Stimulated activated CD4-positive, alpha-beta T cell treated with anti-CD3 and anti-CD28 coated beads, TNF-alpha, amount 100 ng/mL, for 1 hour (primary cell): ENCODE measurements around the gene SLC7A6.
A peak's percentile ranks its signal among the peaks of the same experiment; 100 is the strongest.

Source experiments
- DNase-seq, 3 donors: peaks; one replicate each; pipeline ENCODE4 v3.0.0-alpha.2; 2020; ENCODE audit warnings: low read depth in 3 of 3, low spot score in 1 of 3

Gene SLC7A6

DNA sequence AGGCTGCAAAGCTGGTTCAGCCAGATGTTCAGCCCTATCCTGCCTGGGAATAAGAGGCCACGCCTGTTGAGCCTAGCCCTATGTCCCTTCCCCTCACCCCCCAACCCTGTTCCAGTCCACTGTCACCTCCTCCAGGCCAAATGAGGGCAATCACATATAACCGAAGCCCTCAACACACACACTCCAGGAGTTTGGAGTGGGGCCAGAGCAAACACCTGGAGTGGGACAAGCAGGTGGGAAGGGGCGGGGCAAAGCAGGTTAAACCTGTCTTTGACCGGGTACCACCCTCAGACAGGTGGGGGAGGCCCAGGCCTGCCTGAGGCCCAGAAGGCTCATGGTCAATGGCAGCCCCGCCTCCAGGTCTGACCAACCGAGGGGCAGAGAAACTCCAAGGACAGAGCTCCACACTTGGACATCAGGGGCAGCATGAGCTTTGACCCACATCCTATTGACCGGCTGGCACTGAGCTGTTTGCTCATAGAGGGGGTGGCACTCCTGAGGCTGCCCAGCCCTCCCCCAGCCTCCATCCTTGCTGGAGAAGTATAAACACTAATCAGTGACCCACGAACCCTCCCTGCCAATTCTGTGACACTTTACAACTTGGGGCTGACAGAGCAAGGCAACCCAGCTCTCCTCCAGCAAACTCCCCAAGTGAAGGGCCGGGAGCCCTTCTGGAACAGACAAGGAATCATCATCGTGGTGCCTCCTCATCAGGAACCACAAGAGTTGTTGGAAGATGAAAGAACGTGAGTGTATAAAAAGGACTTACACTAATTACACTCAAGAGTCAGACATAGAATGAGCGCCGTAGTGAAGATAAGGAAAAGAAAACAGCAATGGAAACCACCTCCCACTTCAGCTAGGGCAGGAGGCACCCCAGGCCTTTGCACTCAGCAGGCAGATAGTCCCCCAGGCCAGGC is 29.9 kb upstream of the SLC7A6 start:
- no peak for DNase-seq

DNA sequence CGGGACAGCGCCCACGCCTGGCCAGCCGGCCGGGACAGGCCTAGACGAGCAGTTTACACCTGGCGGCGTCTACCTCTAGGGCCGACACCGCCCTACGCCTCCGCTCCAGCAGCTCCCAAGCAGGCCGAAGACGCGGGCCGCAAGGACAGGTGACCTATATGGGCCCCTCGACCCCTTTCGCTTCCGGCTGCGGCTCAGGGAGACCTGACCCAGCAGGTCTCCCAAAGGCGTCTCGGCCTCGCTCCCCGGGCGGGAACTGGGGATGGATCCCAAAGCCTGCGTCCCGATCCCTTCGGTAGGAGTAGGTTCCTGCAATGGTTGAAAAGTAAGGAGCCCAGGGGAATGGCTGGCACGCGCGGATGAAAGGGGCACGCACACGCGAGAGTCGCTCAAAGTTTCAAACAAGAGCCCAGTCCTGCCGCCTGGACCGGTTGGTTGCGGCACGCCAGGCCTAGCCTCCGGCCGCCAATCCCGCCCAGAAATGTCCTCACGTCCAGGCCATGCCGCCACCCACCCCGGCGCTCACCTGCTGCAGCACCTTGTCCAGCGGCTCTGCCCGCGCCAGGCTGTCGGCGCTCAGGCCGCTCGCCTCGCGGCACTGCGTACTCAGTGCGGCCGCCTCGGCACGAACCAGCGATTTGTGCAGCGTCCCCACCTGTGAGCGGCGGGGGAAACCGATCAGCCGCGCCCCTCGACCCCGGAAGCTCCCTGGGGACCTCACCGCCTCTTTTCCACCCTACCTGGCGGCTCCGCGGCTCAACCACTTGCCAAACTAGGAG is 29.0 kb upstream of the SLC7A6 start:
- no peak for DNase-seq

DNA sequence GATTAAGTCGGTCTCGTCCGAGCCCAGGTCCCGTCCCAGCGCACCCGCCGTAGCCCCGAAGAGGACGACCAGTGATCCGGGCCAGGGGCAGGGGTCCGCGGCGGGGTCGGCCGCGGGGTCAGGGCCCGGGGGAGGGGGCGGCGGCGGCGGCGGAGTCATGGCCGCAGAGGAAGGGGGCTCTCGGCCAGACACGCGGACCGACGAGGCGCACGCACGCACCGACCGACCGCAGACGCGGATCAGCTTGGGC is 28.5 kb upstream of the SLC7A6 start, which contains the start of gene ESRP2:
ESRP2 (minus strand) TSS at position 241 of the 250 bp plus-strand sequence; CDS start at position 159, 82 bp downstream.
- DNase-seq = no peak

DNA sequence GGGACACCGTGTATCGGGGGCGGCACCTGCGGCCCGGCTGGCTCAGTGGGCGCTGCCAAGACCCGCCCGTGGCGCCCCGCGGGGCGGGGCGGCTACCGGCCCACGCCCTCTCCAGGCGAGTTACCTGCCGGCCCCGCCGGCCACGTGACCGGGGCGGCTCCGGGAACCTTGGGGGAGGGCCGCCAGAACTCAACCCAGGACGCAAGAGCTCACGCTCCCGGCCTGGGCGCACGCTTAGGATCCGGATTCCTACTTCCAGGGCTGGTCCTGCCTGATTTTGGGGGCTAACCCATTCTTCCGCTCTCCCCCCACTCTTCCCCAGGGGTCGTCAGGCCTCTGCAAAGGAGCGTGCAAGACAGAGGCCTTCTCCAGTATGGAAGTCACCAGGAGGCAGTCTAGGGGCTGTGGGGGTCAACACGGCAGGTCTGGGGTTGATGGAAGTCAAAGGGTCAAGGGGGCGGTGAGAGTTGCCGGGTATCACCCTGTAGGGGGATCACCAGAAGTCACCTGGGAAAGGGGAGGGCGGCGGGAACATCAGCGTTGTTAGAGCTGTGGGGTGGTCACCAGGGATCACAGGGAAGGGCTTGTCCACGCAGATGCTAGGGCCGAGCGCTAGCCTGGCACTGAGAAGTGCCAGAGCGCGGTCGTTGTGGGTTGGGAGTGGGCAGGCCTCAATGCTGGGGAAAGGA is 28.0 kb upstream of the SLC7A6 start:
- peak in 1 of 3 donors; percentile 17 for DNase-seq

DNA sequence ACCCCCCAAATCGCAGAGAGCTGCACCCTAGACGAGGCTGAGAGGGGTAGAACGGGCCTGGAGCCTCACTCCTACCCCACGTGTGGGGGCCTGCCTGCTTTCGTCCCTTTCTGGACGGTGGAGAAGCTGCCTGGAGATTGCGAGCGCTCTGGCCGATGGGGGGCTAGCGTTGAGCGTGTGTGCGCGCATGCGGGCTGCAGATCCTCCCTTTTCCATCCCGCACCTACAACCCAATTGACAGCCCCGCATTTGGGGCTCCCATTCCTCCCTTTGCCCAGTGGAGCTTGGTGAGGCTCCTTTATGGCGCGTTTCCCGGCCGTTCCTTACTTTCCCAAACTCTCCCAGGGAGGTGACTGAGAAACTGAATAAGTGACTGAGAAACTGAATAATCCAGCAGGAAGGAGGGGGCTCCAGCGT is 27.5 kb upstream of the SLC7A6 start:
- no peak for DNase-seq

DNA sequence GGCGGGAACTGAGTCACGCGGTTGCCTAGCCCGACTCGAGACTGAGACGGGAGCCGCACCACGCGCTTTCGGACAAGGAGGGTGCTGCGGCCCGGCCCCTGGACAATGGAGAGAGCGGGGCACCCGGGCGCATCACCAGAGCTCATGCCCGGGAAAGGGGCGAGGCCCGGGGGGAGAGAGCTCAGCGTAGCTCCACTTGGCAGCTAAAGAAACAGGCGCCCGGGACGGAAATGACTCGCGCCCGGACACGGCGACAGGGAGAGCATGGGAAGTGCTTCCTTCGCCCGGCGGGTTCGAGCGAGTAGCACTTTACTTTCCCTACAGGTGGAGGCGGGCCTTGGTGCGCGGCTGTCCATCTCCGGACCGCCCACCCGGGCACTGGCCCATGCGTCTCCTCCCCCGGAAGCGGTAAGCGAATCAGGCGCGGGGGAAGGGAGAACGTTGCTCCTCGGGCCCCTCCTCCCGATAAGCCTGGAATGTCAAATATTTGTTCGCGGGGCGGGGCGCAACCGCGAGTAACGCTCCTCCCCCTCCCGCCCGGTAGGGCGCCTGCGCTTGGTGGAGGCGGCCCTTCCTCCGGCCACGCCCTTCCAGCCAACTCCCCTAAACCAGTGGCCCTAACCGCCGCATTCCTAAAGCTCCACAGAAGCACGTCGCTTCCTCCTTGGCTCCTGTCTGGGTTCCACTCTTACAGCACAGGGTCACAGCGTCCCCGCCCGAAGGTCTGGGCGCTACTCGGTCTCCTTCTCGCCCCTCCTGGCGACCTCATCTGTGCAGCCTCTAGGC is 26.9 kb upstream of the SLC7A6 start:
- peak; percentile 62 to 82 (median 68) for DNase-seq

DNA sequence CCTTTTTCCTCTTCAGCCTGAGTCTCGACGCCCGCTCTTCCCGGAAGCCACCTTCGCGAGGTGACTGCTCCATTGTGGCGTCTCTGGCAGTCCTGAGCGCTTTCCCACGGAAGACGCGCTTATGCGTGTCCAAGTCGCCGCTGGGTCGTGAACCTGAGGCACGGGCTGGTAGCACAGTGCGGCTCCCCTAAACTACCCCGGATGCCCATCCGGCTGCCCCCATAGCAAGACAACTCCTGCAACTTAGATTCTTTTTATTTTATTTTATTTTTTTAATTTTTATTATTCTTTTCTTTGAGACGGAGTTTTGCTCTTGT is 26.3 kb upstream of the SLC7A6 start:
- no peak for DNase-seq

DNA sequence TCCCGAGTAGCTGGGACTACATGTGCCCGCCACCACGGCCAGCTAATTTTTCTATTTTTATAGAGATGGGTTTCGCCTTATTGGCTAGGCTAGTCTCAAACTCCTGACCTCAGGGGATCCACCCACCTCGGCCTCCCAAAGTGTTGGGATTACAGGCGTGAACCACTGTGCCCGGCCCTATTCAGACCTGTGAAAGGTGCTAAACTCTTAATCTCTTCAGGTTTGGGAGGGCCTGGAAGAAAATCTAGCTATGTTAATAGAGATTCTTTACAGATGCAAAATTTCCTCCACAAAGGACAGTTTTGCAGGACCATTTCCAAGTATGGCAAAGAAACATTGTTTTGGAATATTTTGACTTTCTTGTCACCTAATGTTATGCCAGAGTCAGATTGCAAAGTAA is 22.2 kb upstream of the SLC7A6 start:
- DNase-seq = no peak

DNA sequence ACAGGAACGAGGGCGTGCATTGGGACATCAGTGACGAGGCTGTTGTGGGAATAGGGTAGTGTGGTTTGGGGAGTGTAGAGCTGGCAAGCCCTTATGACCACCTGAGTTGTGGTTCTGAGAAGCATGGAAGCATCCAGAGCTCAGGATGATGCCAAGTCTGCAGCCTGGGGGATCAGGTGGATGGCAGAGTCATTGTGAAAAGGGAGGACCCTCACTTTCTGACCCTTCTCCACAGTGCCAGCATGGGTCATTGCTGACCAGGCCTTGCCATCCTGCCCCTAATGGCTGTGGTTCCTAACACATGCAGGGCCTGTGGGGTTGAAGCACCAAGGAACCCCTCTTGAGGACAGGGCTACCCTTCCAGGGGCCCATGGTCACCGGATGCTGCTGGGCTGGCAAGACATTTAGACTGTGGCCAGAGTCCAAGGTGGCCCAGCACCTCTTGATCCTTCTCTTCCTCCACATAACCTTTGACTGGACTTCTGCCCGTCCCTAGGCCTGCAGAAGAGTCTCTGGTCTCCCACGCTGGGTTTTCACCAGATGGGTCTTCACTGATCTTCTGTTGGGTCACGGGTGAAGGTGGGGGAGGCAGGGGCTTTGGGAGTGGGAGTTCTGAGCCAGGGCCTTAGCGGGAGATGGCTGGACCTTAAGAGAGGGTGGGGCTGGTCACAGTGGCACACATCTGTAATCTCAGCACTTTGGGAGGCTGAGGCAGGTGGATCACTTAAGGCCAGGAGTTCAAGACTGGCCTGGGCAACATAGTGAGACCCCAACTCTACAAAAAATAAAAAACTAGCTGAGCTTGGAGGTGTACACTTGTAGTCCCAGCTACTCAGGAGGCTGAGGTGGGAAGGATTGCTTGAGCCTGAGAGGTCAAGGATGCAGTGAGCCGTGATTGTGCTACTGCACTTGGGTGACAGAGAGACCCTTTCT is 21.1 kb upstream of the SLC7A6 start:
- no peak for DNase-seq

DNA sequence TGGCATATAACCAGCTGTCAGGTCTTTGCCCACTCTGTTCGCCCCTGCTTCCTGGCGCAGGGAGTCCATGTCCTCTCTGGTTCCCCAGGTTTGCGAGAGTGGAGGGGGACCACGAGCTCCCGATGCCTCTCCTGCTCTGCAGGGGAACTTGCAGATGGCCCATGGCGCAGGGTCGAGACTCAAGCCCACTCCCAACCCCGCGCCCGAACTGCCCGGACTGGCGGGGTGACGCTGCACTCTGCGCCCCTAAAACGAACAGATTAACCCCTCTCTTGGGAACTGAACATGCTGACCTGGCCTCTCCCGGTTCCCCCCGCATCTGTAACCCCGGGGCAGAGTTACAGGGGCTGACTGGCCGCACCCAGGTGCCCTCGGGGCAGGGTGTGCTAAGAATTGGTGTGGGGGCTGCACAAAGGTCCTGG is 19.8 kb upstream of the SLC7A6 start:
- DNase-seq = no peak

DNA sequence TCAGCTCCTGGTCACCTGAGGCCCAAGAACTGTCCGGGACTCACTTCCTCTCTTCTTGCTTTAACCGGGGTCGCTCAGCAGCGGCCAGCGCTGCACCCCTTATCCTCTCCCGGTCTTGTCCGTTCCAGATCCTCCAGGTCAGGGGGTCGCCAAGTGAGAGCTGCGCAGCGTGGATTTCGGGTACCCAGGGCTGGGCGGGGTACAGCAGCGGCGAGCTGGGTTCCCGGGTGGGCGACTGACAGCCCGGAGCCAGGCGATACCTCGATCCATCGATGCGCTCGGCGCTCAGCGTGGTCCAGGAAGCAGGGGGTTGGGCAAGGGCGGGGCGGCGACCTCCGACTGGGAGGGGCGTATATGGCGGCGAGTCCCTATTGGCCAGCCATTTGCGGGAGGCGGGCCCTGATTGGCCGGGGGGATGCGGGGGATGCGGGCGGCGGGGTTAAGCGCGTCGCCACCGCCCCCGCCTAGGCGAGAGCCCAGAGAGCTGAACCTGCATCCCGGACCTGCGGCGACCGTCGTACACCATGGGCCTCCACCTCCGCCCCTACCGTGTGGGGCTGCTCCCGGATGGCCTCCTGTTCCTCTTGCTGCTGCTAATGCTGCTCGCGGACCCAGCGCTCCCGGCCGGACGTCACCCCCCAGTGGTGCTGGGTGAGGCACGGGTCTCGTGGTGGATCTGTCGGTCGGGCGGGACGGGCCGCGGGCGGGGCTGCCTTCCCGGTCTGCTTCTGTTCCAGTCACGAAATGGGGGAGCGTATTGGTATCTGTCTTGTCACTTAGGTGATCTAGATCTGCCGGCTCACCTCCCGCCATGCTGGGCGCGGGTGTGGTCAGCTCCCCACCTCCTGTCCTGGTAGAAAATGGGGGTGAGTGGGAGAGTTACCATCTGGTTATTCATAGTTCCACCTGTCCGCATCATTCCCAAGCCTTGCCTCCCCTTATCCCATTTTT is 19.1 kb upstream of the SLC7A6 start, which contains the start of gene PLA2G15:
PLA2G15 (plus strand) TSS at position 471 of the 951 bp plus-strand sequence; CDS start at position 525, 54 bp downstream.
- DNase-seq = peak; percentile 89 to 97 (median 95)

DNA sequence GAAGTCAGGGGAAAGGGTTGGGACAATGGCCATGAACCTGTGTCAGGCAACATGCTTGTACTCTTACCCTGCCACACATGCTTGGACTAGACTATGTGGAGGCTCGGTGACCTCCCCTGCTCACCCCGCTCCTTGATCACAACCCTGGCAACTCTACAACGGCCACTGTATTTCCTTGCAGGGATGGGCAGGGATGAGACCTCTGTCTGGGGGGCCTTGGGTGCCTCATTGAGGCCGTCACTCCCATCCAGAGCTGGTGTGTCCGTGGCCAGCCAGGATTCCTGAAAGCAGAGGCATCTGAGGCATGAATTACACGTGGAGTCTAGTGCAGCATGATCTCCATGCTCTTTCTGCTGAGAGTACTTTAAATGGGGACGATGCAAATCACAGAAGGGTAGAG is 18.2 kb upstream of the SLC7A6 start:
- DNase-seq = no peak

DNA sequence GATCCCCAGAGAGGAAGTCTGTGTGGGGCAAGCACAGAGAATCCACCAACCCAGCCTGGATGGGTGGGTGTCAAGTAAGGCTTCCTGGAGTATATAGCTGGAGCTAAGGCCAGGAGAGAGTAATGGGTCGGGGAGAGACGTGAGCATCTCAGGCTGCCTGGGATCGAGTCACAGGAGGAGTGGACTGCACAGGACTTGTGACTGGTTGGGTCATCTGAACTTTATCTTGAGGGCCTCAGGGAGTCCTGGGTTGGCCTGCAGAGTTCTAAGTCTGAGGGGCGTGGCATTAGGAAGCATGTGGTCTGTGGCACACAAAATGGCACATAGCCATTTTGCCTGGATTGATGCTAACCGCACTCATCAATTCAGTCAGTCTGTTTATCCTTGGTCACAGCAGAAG is 17.7 kb upstream of the SLC7A6 start:
- DNase-seq = no peak

DNA sequence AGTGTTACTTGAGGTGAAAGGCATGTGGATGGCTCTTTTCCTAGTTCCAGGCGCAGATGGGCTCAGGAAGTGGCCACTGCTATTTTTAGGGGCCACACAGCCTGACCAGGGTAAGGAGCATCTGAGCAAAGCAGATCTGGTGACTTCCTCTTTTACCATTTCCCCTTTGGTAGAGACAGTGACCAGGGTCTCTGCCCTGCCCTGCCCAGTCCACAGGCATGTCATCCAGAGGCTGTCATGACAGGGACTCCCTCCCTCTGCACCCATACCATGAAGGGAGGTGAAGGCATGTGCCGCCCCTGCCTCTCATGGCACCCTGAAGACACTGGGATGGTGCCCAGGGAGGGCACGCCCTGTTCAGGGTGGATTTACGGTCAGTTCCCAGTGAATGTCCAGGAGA is 16.9 kb upstream of the SLC7A6 start:
- DNase-seq = no peak

DNA sequence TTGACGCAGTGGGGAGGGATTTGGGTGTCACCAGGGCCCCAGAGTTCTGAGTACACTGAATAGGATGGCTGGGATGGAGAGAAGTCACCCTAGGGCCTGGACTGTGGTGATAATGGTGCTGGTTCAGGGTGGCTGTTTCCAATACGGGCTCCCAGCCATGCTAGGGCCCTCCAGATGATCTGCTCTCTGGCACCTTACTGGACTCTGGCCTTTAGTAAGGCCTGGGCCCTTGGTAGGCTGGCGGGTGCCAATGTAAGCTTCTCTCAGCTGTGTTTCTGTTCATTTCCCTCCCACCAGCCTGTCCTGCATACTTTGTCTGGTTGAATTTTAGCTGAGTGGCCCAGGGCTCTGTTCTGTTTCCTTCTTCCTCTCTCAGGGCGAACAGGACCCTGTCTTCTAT is 16.4 kb upstream of the SLC7A6 start:
- DNase-seq = no peak

DNA sequence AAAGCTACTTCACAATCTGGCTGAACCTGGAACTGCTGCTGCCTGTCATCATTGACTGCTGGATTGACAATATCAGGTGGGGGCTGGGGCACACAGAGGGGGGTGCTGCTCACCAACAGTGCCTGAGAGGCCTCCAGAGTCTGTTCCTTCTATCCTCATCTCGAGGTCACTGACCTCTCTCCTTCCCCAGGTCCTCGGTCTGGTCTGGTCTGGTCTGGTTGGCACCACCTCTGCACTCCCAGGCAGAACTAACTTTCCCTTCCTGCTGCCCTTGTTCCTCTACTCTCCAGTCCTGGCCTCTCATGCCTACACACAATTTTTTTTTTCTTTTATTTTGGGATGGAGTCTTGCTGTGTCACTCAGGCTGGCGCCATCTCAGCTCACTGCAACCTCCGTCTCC is 15.0 kb upstream of the SLC7A6 start:
- DNase-seq = no peak

DNA sequence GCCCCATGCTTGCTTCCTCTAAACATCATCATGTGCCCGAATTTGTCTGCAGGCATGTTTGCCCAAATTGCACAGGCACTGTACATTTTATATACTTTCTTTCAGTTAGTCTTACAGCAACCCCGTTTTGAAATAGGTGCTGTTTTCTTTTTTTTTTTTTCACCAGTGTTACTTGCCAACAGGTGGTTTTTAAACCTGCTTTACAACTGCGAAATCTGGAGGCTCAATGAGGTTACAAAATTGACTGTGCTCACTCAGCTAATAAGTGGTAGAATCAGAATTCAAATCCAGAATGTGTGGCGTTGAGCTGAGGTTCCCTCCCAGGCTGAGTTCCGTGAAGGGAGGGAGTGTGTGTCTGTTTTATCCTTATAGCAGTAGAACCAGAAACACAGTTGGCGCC is 13.4 kb upstream of the SLC7A6 start:
- no peak for DNase-seq

DNA sequence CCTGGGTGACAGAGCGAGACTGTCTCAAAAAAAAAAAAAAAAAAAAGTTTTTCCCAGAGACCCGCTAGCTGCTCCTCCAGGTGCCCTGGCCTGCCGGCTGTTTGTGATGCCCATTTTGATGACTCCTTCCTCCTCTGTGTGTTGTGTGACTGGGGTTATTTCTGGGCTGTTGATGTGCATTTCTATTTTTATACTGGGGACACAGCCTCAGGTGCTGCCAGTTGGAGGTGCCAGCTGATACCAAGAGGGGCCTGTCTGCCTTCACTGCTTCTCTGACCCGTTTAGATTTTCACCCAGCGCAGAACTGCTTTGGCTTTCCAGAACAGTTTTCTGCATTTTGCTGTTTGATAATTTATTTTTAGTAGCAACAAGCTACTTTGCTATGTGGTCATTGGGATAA is 12.5 kb upstream of the SLC7A6 start:
- no peak for DNase-seq

DNA sequence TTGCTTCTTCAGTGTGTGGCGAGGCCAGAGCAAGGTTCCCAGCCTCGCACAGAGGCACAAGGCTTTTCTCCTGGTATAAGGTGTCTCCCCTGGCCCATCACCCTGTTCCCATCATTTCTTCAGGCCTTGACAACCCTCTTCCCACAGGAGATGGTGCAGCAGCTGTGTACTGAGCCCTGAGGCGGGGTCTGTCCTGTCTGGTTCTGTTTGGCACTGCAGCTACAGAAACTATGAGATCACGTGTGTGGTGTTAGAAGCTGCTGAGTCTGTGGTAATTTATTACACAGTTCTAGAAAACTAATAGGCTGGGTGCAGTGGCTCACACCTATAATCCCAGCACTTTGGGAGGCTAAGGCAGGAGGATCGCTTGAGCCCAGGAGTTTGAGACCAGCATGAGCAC is 11.9 kb upstream of the SLC7A6 start:
- DNase-seq = no peak
